Measurements from ENCODE around the gene KLC1. TPM values are rescaled to one million over a fixed set of nuclear protein-coding genes. Genes with fewer than 3 reads are reported as not detected.

The KLC1 gene
- total RNA-seq, 2 donors from 2014 or later = 170 to 178 TPM

DNA sequence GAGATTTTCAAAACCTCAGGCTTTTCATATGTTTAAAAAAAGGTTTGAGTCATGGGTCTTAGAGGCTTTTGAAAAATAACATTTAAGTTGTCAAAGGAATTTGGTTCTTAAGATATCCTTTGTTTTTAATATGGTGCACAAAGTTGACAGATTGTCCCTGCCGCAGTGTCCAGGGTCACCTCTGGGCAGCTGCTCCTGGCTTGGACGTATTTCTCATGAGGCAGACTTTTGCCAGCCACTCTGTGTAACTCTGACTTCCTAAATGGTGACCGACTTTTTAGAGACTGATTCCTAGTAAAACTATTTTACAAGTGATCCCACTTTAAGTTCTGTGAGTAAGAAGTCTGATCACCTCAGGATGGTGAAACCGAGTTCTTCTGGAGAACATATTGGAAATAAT is 58.7 kb downstream of the KLC1 start:
- Histone ChIP-seq H3K36me3 (ENCODE audit: control insufficient read depth, insufficient read depth, low read length) (peaks cover 89% of the 10 kb centered on the region), H3K4me3 (ENCODE audit: low read length) (no peak overlapping the region), H3K9me3 (ENCODE audit: control insufficient read depth, low read length) (no peaks in the 10 kb centered on the region), H3K27ac (ENCODE audit: low read depth, low read length) (no peak overlapping the region), H3K9ac (ENCODE audit: extremely low read depth, low read length, poor library complexity, severe bottlenecking) (no peak overlapping the region), H3K4me1 (ENCODE audit: control insufficient read depth, insufficient read depth, low read length) (no peaks in the 10 kb centered on the region), H3K27me3 (ENCODE audit: control insufficient read depth, insufficient read depth, low read length, poor library complexity, severe bottlenecking) (no peaks in the 10 kb centered on the region)
- H3K4me1 Mint-ChIP-seq = no peaks in the 10 kb centered on the region
- H3K4me3 Mint-ChIP-seq = no peak overlapping the region
- no peak for TF ChIP-seq CTCF (conservative IDR thresholded peaks at IDR 0.05)
- 93 to 97% methylated on average over 4 of the region's 4 CpGs for WGBS, 2 experiments (ENCODE audit: insufficient coverage in 1 of 2, insufficient read length in 1 of 2)
- H3K36me3 Mint-ChIP-seq (ENCODE audit: low read depth) = peaks cover 58% of the 10 kb centered on the region
- no peak overlapping the region for H3K27ac Mint-ChIP-seq
- DNase-seq = no peak
- no peaks in the 10 kb centered on the region for H3K27me3 Mint-ChIP-seq (ENCODE audit: insufficient read depth)
- H3K9me3 Mint-ChIP-seq = no peaks in the 10 kb centered on the region

- no peaks in the 10 kb centered on the region for H3K4me1 Mint-ChIP-seq
- Histone ChIP-seq H3K4me3 (ENCODE audit: low read length) (no peak overlapping the region), H3K9ac (ENCODE audit: extremely low read depth, low read length, poor library complexity, severe bottlenecking) (no peak overlapping the region), H3K4me1 (ENCODE audit: control insufficient read depth, insufficient read depth, low read length) (no peaks in the 10 kb centered on the region), H3K36me3 (ENCODE audit: control insufficient read depth, insufficient read depth, low read length) (peaks cover 89% of the 10 kb centered on the region), H3K27me3 (ENCODE audit: control insufficient read depth, insufficient read depth, low read length, poor library complexity, severe bottlenecking) (no peaks in the 10 kb centered on the region), H3K9me3 (ENCODE audit: control insufficient read depth, low read length) (no peaks in the 10 kb centered on the region), H3K27ac (ENCODE audit: low read depth, low read length) (no peak overlapping the region)
- WGBS, 2 experiments (ENCODE audit: insufficient coverage in 1 of 2, insufficient read length in 1 of 2) = 96 to 100% methylated on average over 2 to 5 of the region's 5 CpGs
- TF ChIP-seq CTCF (conservative IDR thresholded peaks at IDR 0.05) = no peak
- H3K9me3 Mint-ChIP-seq = no peaks in the 10 kb centered on the region
- H3K4me3 Mint-ChIP-seq = no peak overlapping the region
- H3K27ac Mint-ChIP-seq = no peak overlapping the region
- no peaks in the 10 kb centered on the region for H3K27me3 Mint-ChIP-seq (ENCODE audit: insufficient read depth)
- no peak for DNase-seq
- H3K36me3 Mint-ChIP-seq (ENCODE audit: low read depth) = peaks cover 58% of the 10 kb centered on the region
Measured at GRCh38 chr14:103688441-103688840, 59.4 kb downstream of the KLC1 start.

- 92 to 94% methylated on average over 15 to 16 of the region's 16 CpGs for WGBS, 2 experiments (ENCODE audit: insufficient coverage in 1 of 2, insufficient read length in 1 of 2)
- Mint-ChIP-seq H3K36me3 (ENCODE audit: low read depth) (peaks cover 60% of the 10 kb centered on the region), H3K4me1 (no peaks in the 10 kb centered on the region), H3K27ac (peak overlapping the region; percentile 30), H3K4me3 (no peak overlapping the region), H3K9me3 (no peaks in the 10 kb centered on the region), H3K27me3 (ENCODE audit: insufficient read depth) (no peaks in the 10 kb centered on the region)
- no peak for DNase-seq
- Histone ChIP-seq H3K4me1 (ENCODE audit: control insufficient read depth, insufficient read depth, low read length) (no peaks in the 10 kb centered on the region), H3K9ac (ENCODE audit: extremely low read depth, low read length, poor library complexity, severe bottlenecking) (no peak overlapping the region), H3K36me3 (ENCODE audit: control insufficient read depth, insufficient read depth, low read length) (peaks cover 89% of the 10 kb centered on the region), H3K9me3 (ENCODE audit: control insufficient read depth, low read length) (no peaks in the 10 kb centered on the region), H3K4me3 (ENCODE audit: low read length) (no peak overlapping the region), H3K27me3 (ENCODE audit: control insufficient read depth, insufficient read depth, low read length, poor library complexity, severe bottlenecking) (no peaks in the 10 kb centered on the region), H3K27ac (ENCODE audit: low read depth, low read length) (peak overlapping the region; percentile 36)
- no peak for TF ChIP-seq CTCF (conservative IDR thresholded peaks at IDR 0.05)
Measured at GRCh38 chr14:103688906-103689902, 60.2 kb downstream of the KLC1 start.
